MG63 (cell line): Measurements from ENCODE around the gene DNAH14. TPM values are rescaled to one million over a fixed set of nuclear protein-coding genes. Genes with fewer than 3 reads are reported as not detected.
"Not testable (repeated sequence)": the region's sequence is repeated elsewhere in the genome, so short reads cannot be mapped to it uniquely, and the experiment has no call there.

Experiments used
- DNase-seq: peaks from one replicate; pipeline ENCODE4 v3.0.0-alpha.2; 2020
- H3K27me3 ChIP-seq: fragments of 250-450 bp; sonication (Bioruptor Pico); 2 replicates; pipeline ENCODE4 v1.5.1; 2020; ENCODE audit warnings: mild to moderate bottlenecking, moderate library complexity
- H3K36me3 ChIP-seq: fragments of 250-450 bp; sonication (Bioruptor Pico); 2 replicates; pipeline ENCODE4 v1.5.1; 2020; ENCODE audit warnings: mild to moderate bottlenecking, moderate library complexity
- H3K4me3 ChIP-seq: fragments of 250-450 bp; sonication (Bioruptor Pico); 2 replicates; pipeline ENCODE4 v1.5.1; 2020; ENCODE audit warnings: mild to moderate bottlenecking, moderate library complexity
- H3K9me3 ChIP-seq: fragments of 250-450 bp; sonication (Bioruptor Pico); 2 replicates; pipeline ENCODE4 v1.5.1; 2020; ENCODE audit warnings: mild to moderate bottlenecking, moderate library complexity
- total RNA-seq: library from RNA; depleted of rRNA; stranded (reverse); fragments of >200 nt; shearing (Covaris generic); gene quantifications from 2 replicates; pipeline ENCODE4 v1.2.3, GENCODE V29; 2014; ENCODE audit warnings: low replicate concordance

DNAH14 gene
- total RNA-seq, 1 experiment from 2014 or later: 40.5 TPM

- DNase-seq: no peak
- Histone ChIP-seq H3K36me3 (no peaks in the 10 kb centered on the region), H3K4me3 (no peak overlapping the region), H3K9me3 (no peaks in the 10 kb centered on the region), H3K27me3 (no peaks in the 10 kb centered on the region; the same call in none of the 2 replicates)
These were observed 321.0 kb downstream of the DNAH14 start for GRCh38 chr1:225250432-225250831.

- no peak for DNase-seq
- Histone ChIP-seq H3K27me3 (no peaks in the 10 kb centered on the region; the same call in none of the 2 replicates), H3K4me3 (no peak overlapping the region)
These were observed 323.7 kb downstream of the DNAH14 start for GRCh38 chr1:225253173-225253572.

GRCh38 chr1:225253784-225254183 lies 324.3 kb downstream of the DNAH14 start:
- no peaks in the 10 kb centered on the region for H3K9me3 ChIP-seq
- no peak overlapping the region for H3K4me3 ChIP-seq
- no peaks in the 10 kb centered on the region; the same call in none of the 2 replicates for H3K27me3 ChIP-seq
- no peaks in the 10 kb centered on the region for H3K36me3 ChIP-seq
- DNase-seq: no peak

More at GRCh38 chr1:225253173-225253572, 323.7 kb downstream of the DNAH14 start:
- Histone ChIP-seq H3K36me3 (no peaks in the 10 kb centered on the region), H3K9me3 (no peaks in the 10 kb centered on the region)

- no peak for DNase-seq
- Histone ChIP-seq H3K9me3 (no peaks in the 10 kb centered on the region), H3K4me3 (no peak overlapping the region)
These were observed 325.2 kb downstream of the DNAH14 start for GRCh38 chr1:225254676-225255075.

GRCh38 chr1:225257081-225257480 lies 327.6 kb downstream of the DNAH14 start:
- H3K9me3 ChIP-seq: no peaks in the 10 kb centered on the region
- H3K4me3 ChIP-seq: no peak overlapping the region
- no peaks in the 10 kb centered on the region; the same call in 1 of the 2 replicates for H3K27me3 ChIP-seq
- no peaks in the 10 kb centered on the region for H3K36me3 ChIP-seq
- no peak for DNase-seq

More at GRCh38 chr1:225254676-225255075, 325.2 kb downstream of the DNAH14 start:
- no peaks in the 10 kb centered on the region for H3K36me3 ChIP-seq
- H3K27me3 ChIP-seq: no peaks in the 10 kb centered on the region; the same call in none of the 2 replicates

GRCh38 chr1:225258811-225259210 lies 329.3 kb downstream of the DNAH14 start:
- H3K27me3 ChIP-seq: no peaks in the 10 kb centered on the region; the same call in 1 of the 2 replicates
- no peak overlapping the region for H3K4me3 ChIP-seq
- H3K9me3 ChIP-seq: no peaks in the 10 kb centered on the region
- no peak for DNase-seq
- H3K36me3 ChIP-seq: no peaks in the 10 kb centered on the region

GRCh38 chr1:225259542-225259941 lies 330.1 kb downstream of the DNAH14 start:
- DNase-seq: no peak
- H3K9me3 ChIP-seq: no peaks in the 10 kb centered on the region
- no peak overlapping the region for H3K4me3 ChIP-seq
- H3K36me3 ChIP-seq: no peaks in the 10 kb centered on the region
- H3K27me3 ChIP-seq: no peaks in the 10 kb centered on the region; the same call in 1 of the 2 replicates

GRCh38 chr1:225260319-225260718 lies 330.8 kb downstream of the DNAH14 start:
- H3K36me3 ChIP-seq: no peaks in the 10 kb centered on the region
- no peak for DNase-seq
- no peak overlapping the region for H3K4me3 ChIP-seq
- no peaks in the 10 kb centered on the region; the same call in 1 of the 2 replicates for H3K27me3 ChIP-seq
- H3K9me3 ChIP-seq: no peaks in the 10 kb centered on the region

GRCh38 chr1:225277445-225277844 lies 348.0 kb downstream of the DNAH14 start:
- H3K4me3 ChIP-seq: no peak overlapping the region
- H3K9me3 ChIP-seq: peaks cover 6% of the 10 kb centered on the region
- DNase-seq: no peak
- no peaks in the 10 kb centered on the region; the same call in 1 of the 2 replicates for H3K27me3 ChIP-seq
- no peaks in the 10 kb centered on the region for H3K36me3 ChIP-seq

- Histone ChIP-seq H3K4me3 (no peak overlapping the region), H3K9me3 (peaks cover 6% of the 10 kb centered on the region), H3K27me3 (no peaks in the 10 kb centered on the region; the same call in 1 of the 2 replicates), H3K36me3 (no peaks in the 10 kb centered on the region)
- DNase-seq: no peak
These were observed 351.1 kb downstream of the DNAH14 start for GRCh38 chr1:225280563-225280962.

- Histone ChIP-seq H3K9me3 (peaks cover 3% of the 10 kb centered on the region; the same call in 1 of the 2 replicates), H3K36me3 (no peaks in the 10 kb centered on the region), H3K4me3 (no peak overlapping the region), H3K27me3 (peaks cover 6% of the 10 kb centered on the region; the same call in 1 of the 2 replicates)
- no peak for DNase-seq
These were observed 360.8 kb downstream of the DNAH14 start for GRCh38 chr1:225290244-225290643.

- Histone ChIP-seq H3K4me3 (no peak overlapping the region), H3K9me3 (no peaks in the 10 kb centered on the region), H3K27me3 (no peaks in the 10 kb centered on the region), H3K36me3 (no peaks in the 10 kb centered on the region)
- DNase-seq: no peak
These were observed 370.1 kb downstream of the DNAH14 start for GRCh38 chr1:225299624-225300023.

- Histone ChIP-seq H3K36me3 (no peaks in the 10 kb centered on the region), H3K9me3 (no peaks in the 10 kb centered on the region), H3K4me3 (no peak overlapping the region), H3K27me3 (no peaks in the 10 kb centered on the region)
- no peak for DNase-seq
These were observed 370.9 kb downstream of the DNAH14 start for GRCh38 chr1:225300381-225300780.

- H3K4me3 ChIP-seq: no peak overlapping the region
- no peaks in the 10 kb centered on the region for H3K9me3 ChIP-seq
- H3K36me3 ChIP-seq: no peaks in the 10 kb centered on the region
- no peak for DNase-seq
- H3K27me3 ChIP-seq: peaks cover 2% of the 10 kb centered on the region; the same call in 1 of the 2 replicates
These were observed 375.5 kb downstream of the DNAH14 start for GRCh38 chr1:225304996-225305395.

GRCh38 chr1:225310544-225310943 lies 381.1 kb downstream of the DNAH14 start:
- not testable (repeated sequence) for H3K4me3 ChIP-seq, DNase-seq, H3K36me3 ChIP-seq, H3K9me3 ChIP-seq, H3K27me3 ChIP-seq

- no peaks in the 10 kb centered on the region for H3K36me3 ChIP-seq
- no peak for DNase-seq
- H3K9me3 ChIP-seq: no peaks in the 10 kb centered on the region
- no peak overlapping the region for H3K4me3 ChIP-seq
- peaks cover 3% of the 10 kb centered on the region; the same call in 1 of the 2 replicates for H3K27me3 ChIP-seq
These were observed 389.5 kb downstream of the DNAH14 start for GRCh38 chr1:225318706-225319575.

- no peak overlapping the region for H3K4me3 ChIP-seq
- H3K36me3 ChIP-seq: no peaks in the 10 kb centered on the region
- no peaks in the 10 kb centered on the region for H3K9me3 ChIP-seq
- H3K27me3 ChIP-seq: peaks cover 3% of the 10 kb centered on the region; the same call in 1 of the 2 replicates
- DNase-seq: no peak
These were observed 390.4 kb downstream of the DNAH14 start for GRCh38 chr1:225319871-225320270.
